HepG2 (cell line): ENCODE measurements around the gene RUVBL1. TPM values are rescaled to one million over a fixed set of nuclear protein-coding genes. Genes with fewer than 3 reads are reported as not detected.

Experiments used
- BCL6 ChIP-seq: IDR thresholded peaks from 2 replicates; pipeline ENCODE4 v1.6.1; 2016; ENCODE audit warnings: missing genetic modification reagents, missing compliant biosample characterization
- HCFC1 ChIP-seq: fragments of 150-350 bp; IDR thresholded peaks from 2 replicates; pipeline ENCODE4 v1.6.1; 2014; ENCODE audit warnings: low read depth, low read length
- HMG20B ChIP-seq: conservative IDR thresholded peaks from 2 replicates; pipeline ENCODE4 v1.6.1; 2016; ENCODE audit warnings: missing genetic modification reagents, missing compliant biosample characterization
- HOXA5 ChIP-seq: sonication (generic); formaldehyde crosslinking; IDR thresholded peaks from 2 replicates; pipeline ENCODE4 v1.4.0; 2020; ENCODE audit warnings: missing genetic modification reagents
- HOXD1 ChIP-seq: sonication (generic); formaldehyde crosslinking; IDR thresholded peaks from 2 replicates; pipeline ENCODE4 v1.5.0; 2020; ENCODE audit warnings: missing genetic modification reagents
- KDM5B ChIP-seq: sonication (generic); formaldehyde crosslinking; IDR thresholded peaks from 2 replicates; pipeline ENCODE4 v1.4.0; 2020; ENCODE audit warnings: missing genetic modification reagents, mild to moderate bottlenecking, borderline replicate concordance
- MAFG ChIP-seq: sonication (generic); formaldehyde crosslinking; IDR thresholded peaks from 2 replicates; pipeline ENCODE4 v1.5.1; 2020; ENCODE audit warnings: mild to moderate bottlenecking, missing genetic modification reagents
- POGZ ChIP-seq: sonication (generic); formaldehyde crosslinking; IDR thresholded peaks from 2 replicates; pipeline ENCODE4 v1.4.0; 2020; ENCODE audit warnings: mild to moderate bottlenecking, missing genetic modification reagents
- PPARG ChIP-seq: conservative IDR thresholded peaks from 2 replicates; pipeline ENCODE4 v1.6.1; 2016; ENCODE audit warnings: missing biosample characterization, missing genetic modification reagents
- SKI ChIP-seq: fragments of 450-650 bp; IDR thresholded peaks from one replicate; pipeline ENCODE4 v1.6.1; 2018; ENCODE audit warnings: mild to moderate bottlenecking; ENCODE audit not compliant: partially characterized antibody
- SOX13 ChIP-seq, 3 experiments: fragments of 450-650 bp in 1 of 3; sonication (generic) in 1 of 3; formaldehyde crosslinking in 1 of 3; IDR thresholded peaks in 2 of 3; conservative IDR thresholded peaks in 1 of 3; 2 replicates each; pipeline versions ENCODE4 v1.5.0 to v1.6.1; 2016 to 2020; ENCODE audit warnings: antibody characterized with exemption in 1 of 3, mild to moderate bottlenecking in 1 of 3, missing compliant biosample characterization in 1 of 3, missing genetic modification reagents in 1 of 3, moderate library complexity in 1 of 3
- TARDBP ChIP-seq: sonication (generic); formaldehyde crosslinking; IDR thresholded peaks from 2 replicates; pipeline ENCODE4 v1.8.0; 2022; ENCODE audit warnings: mild to moderate bottlenecking, missing genetic modification reagents
- TMF1 ChIP-seq: sonication (generic); formaldehyde crosslinking; IDR thresholded peaks from 2 replicates; pipeline ENCODE4 v1.8.1; 2022; ENCODE audit warnings: low read depth, missing genetic modification reagents
- TRIM24 ChIP-seq: sonication (generic); formaldehyde crosslinking; IDR thresholded peaks from 2 replicates; pipeline ENCODE4 v1.8.0; 2022; ENCODE audit warnings: mild to moderate bottlenecking, missing genetic modification reagents
- YEATS4 ChIP-seq: sonication (generic); formaldehyde crosslinking; IDR thresholded peaks from 2 replicates; pipeline ENCODE4 v1.4.0; 2020; ENCODE audit warnings: missing genetic modification reagents, borderline replicate concordance
- ZMYM3 ChIP-seq: sonication (generic); formaldehyde crosslinking; IDR thresholded peaks from 2 replicates; pipeline ENCODE4 v1.5.1; 2020; ENCODE audit warnings: mild to moderate bottlenecking, missing genetic modification reagents
- ZNF10 ChIP-seq: sonication (generic); formaldehyde crosslinking; IDR thresholded peaks from 2 replicates; pipeline ENCODE4 v1.4.0; 2020; ENCODE audit warnings: mild to moderate bottlenecking, low read depth, missing genetic modification reagents, borderline replicate concordance
- ZNF225 ChIP-seq: sonication (generic); formaldehyde crosslinking; IDR thresholded peaks from 2 replicates; pipeline ENCODE4 v1.4.0; 2020; ENCODE audit warnings: mild to moderate bottlenecking, missing genetic modification reagents
- ZNF530 ChIP-seq: sonication (generic); formaldehyde crosslinking; IDR thresholded peaks from 2 replicates; pipeline ENCODE4 v1.5.0; 2020; ENCODE audit warnings: low read depth, mild to moderate bottlenecking, missing genetic modification reagents
- ZNF567 ChIP-seq: sonication (generic); formaldehyde crosslinking; IDR thresholded peaks from 2 replicates; pipeline ENCODE4 v1.8.1; 2023; ENCODE audit warnings: mild to moderate bottlenecking, missing genetic modification reagents, borderline replicate concordance
- ZNF746 ChIP-seq: sonication (generic); formaldehyde crosslinking; IDR thresholded peaks from 2 replicates; pipeline ENCODE4 v1.8.0; 2022; ENCODE audit warnings: mild to moderate bottlenecking, missing genetic modification reagents
- ZNF839 ChIP-seq: sonication (generic); formaldehyde crosslinking; IDR thresholded peaks from 2 replicates; pipeline ENCODE4 v1.4.0; 2020; ENCODE audit warnings: missing genetic modification reagents, mild to moderate bottlenecking, borderline replicate concordance
- polyA plus RNA-seq, 8 experiments: library from polyadenylated mRNA; depleted of rRNA in 3 of 8; stranded (reverse) in 7 of 8; unstranded in 1 of 8; fragments of >200 nt; fragmentation: Illumina TruSeq in 4 of 8; extraction: Trizol in 4 of 8; gene quantifications; 2 replicates each; pipeline versions ENCODE4 v1.2.1 to v1.2.3, GENCODE V29; 2011 to 2016; ENCODE audit warnings: low read depth in 4 of 8, missing spikeins in 1 of 8, mixed read lengths in 1 of 8; ENCODE audit not compliant: insufficient read depth in 1 of 8
- total RNA-seq, 5 experiments: library from RNA; depleted of rRNA; stranded (reverse); fragments of >200 nt; fragmentation: Illumina TruSeq; extraction: Trizol; gene quantifications; 2 replicates each; pipeline ENCODE4 v1.2.3, GENCODE V29; 2016; ENCODE audit warnings: low read depth in 1 of 5
- TF ChIP-seq, protein P1 (sequence below): sonication (generic); formaldehyde crosslinking; IDR thresholded peaks from 2 replicates; pipeline ENCODE4 v1.5.0; 2020; ENCODE audit warnings: missing genetic modification reagents
- TF ChIP-seq, protein P2 (sequence below): sonication (generic); formaldehyde crosslinking; IDR thresholded peaks from 2 replicates; pipeline ENCODE4 v1.4.0; 2020; ENCODE audit warnings: missing genetic modification reagents
- TF ChIP-seq, protein P3 (sequence below): sonication (generic); formaldehyde crosslinking; IDR thresholded peaks from 2 replicates; pipeline ENCODE4 v1.4.0; 2020; ENCODE audit warnings: missing genetic modification reagents, low read depth, mild to moderate bottlenecking, borderline replicate concordance

RUVBL1 gene
- total and polyA plus RNA-seq, 2 of the 13 experiments (the other 11 are each of a cell fraction or from before 2014, with no cell fraction given), result 32.7 to 86.3 TPM

DNA sequence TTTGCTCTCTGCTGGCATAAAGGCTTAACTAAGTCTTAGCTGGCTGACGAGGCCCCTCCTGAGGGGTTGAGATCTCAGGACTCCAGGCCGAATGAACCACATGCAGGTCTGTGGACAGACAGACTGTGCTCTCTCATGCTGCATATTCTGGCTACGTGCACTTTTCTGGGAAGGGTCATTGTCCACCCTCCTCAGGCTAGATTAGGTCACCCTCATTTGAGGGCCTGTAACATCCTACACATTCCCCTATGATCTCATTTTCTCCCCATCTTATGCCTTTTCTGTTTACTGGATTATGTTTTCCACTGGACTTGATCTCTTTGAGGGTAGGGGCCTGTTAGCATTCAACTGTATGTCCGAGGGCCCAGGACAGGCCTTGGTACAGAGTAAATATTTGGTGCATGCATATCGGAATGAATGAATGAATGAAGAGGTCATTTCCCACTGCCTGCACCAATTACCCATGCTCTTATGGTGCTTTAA is 43.4 kb upstream of the RUVBL1 start (continued):
- TF ChIP-seq KDM5B (CRISPR knock-in tag) (no peak), ZMYM3 (peak; percentile 49; the same call in 1 of the 2 replicates), HOXD1 (CRISPR knock-in tag) (no peak), SKI (no peak), YEATS4 (CRISPR knock-in tag) (no peak; the same call in 1 of the 2 replicates), ZNF530 (CRISPR knock-in tag) (no peak), SOX13 (IDR thresholded peaks at IDR 0.05) (no peak), SOX13 (CRISPR knock-in tag; conservative IDR thresholded peaks at IDR 0.05 in 1 of 2, IDR thresholded peaks at IDR 0.05 in 1 of 2) (peak in 1 of 2 experiments; percentile 28; a peak in 1 of 4 replicates), POGZ (CRISPR knock-in tag) (no peak), ZNF746 (CRISPR knock-in tag) (no peak), HCFC1 (no peak), ZNF225 (CRISPR knock-in tag) (no peak), ZNF567 (CRISPR knock-in tag) (no peak), PPARG (CRISPR knock-in tag) (no peak), BCL6 (peak; percentile 13; the same call in 1 of the 2 replicates), HMG20B (CRISPR knock-in tag) (no peak), TMF1 (CRISPR knock-in tag) (no peak), ZNF10 (no peak), TARDBP (CRISPR knock-in tag) (no peak), TRIM24 (no peak), HOXA5 (CRISPR knock-in tag) (no peak), MAFG (no peak), ZNF839 (CRISPR knock-in tag) (no peak)
- TF ChIP-seq, protein P1, sequence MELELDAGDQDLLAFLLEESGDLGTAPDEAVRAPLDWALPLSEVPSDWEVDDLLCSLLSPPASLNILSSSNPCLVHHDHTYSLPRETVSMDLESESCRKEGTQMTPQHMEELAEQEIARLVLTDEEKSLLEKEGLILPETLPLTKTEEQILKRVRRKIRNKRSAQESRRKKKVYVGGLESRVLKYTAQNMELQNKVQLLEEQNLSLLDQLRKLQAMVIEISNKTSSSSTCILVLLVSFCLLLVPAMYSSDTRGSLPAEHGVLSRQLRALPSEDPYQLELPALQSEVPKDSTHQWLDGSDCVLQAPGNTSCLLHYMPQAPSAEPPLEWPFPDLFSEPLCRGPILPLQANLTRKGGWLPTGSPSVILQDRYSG (CRISPR knock-in tag), result 0 out of 2 replicates have a peak, but pooled peaks have one; percentile 1
- TF ChIP-seq, protein P2, sequence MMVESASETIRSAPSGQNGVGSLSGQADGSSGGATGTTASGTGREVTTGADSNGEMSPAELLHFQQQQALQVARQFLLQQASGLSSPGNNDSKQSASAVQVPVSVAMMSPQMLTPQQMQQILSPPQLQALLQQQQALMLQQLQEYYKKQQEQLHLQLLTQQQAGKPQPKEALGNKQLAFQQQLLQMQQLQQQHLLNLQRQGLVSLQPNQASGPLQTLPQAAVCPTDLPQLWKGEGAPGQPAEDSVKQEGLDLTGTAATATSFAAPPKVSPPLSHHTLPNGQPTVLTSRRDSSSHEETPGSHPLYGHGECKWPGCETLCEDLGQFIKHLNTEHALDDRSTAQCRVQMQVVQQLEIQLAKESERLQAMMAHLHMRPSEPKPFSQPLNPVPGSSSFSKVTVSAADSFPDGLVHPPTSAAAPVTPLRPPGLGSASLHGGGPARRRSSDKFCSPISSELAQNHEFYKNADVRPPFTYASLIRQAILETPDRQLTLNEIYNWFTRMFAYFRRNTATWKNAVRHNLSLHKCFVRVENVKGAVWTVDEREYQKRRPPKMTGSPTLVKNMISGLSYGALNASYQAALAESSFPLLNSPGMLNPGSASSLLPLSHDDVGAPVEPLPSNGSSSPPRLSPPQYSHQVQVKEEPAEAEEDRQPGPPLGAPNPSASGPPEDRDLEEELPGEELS (CRISPR knock-in tag), result peak; percentile 20; the same call in 1 of the 2 replicates
- TF ChIP-seq, protein P3, sequence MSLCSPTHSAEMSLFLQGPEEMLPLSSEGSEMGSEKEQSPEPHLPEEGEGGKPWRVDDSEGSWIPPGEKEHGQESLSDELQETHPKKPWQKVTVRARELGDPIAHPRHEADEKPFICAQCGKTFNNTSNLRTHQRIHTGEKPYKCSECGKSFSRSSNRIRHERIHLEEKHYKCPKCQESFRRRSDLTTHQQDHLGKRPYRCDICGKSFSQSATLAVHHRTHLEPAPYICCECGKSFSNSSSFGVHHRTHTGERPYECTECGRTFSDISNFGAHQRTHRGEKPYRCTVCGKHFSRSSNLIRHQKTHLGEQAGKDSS (CRISPR knock-in tag), result no peak
